GM12892 (cell line): ENCODE results near the gene BEX4.

ENCODE experiments used
- DNase-seq: peaks from one replicate; pipeline ENCODE4 v3.0.0; 2011; ENCODE audit not compliant: insufficient read length
- FAIRE-seq: peaks from 2 replicates; lab custom pipeline; 2011; peaks lifted over from hg19 to GRCh38; lab: Jason Lieb, UNC
- POLR2A ChIP-seq: IDR thresholded peaks from 2 replicates; pipeline ENCODE4 v1.6.1; 2011; ENCODE audit warnings: low read depth, low read length, control low read depth
- POLR2AphosphoS5 ChIP-seq: IDR thresholded peaks from 2 replicates; pipeline ENCODE4 v1.6.1; 2011; ENCODE audit warnings: low read depth, low read length, control low read depth
- TAF1 ChIP-seq: IDR thresholded peaks from 2 replicates; pipeline ENCODE4 v1.6.1; 2011; ENCODE audit warnings: low read depth, mild to moderate bottlenecking, control low read depth, low read length, borderline replicate concordance

Gene BEX4

DNA sequence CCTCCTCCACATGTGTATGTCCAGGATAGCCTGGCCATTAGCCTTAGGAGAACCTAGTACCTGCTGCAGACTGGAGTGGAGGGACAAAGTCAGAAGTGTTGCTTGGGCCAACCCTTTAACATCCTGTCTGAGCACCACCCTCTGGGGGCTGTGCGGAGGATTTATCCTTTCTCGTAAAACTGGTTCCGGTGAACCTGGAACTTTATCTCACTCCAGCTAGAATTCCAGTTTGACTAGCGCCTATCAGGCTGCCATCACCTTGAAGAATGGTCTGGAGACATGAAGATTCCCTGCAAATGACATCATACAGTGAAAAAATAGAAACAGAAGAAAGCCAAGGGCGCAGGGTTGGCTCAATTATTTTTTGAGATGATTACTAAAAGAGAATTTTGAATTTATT is 36.1 kb downstream of the BEX4 start:
- no peak for FAIRE-seq
- no peak for DNase-seq
- TF ChIP-seq POLR2A: no peak
- TF ChIP-seq TAF1: no peak
- no peak for TF ChIP-seq POLR2AphosphoS5

DNA sequence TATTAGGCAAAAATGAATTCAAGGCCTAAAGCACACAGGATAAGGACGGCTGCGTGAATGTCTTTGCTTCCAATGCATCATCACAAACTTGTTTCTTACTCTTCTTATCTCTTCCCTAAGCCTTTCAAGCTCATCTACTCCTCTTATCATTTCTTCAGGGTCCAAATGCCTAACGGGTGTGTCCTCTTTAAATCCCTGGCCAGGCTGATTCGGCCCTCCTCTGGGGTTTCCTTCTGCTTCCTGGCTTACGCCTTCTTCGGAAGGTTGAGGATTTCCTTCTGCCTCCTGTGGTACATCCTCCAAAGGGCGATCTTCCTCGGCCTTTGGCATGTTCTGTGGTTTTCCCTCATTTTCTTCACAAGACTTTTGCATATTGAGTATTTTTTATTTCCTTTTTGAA is 38.7 kb downstream of the BEX4 start:
- DNase-seq: no peak
- FAIRE-seq: no peak
- TF ChIP-seq POLR2AphosphoS5 (no peak), TAF1 (no peak), POLR2A (no peak)

DNA sequence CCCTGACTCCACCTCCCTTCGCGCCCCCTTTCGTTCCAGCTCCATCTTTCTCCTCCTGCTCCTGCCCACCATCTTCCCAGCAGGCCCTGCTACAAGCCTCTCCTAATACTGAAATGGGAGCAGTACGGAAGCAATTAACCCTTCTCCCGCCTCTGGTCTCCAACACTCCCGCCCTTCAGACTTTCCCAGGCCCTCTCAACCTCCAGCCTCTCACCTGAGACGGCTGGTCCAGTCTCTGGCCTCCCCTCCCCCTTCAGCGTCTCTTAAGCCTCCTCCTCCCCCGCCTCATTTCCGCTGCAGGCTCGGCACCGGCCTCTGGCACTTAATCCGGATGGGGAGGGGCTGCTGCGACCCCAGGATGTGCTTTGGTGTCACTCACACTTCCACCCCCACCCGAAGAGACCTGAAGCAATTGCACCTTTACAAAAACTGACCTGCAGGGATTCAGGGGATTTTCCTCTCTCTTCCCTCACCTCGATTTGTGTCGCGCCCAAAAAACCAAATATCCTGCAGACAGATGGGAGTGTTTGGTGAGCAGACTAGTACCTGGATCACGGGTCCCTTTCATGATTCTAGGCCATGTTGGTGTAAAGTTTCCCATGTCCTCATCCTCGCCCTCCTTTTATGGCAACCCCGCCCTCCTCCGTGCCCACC is 39.4 kb downstream of the BEX4 start:
- no peak for TF ChIP-seq POLR2AphosphoS5
- no peak for TF ChIP-seq POLR2A
- no peak for TF ChIP-seq TAF1
- FAIRE-seq (peak; percentile 27), DNase-seq (no peak)

DNA sequence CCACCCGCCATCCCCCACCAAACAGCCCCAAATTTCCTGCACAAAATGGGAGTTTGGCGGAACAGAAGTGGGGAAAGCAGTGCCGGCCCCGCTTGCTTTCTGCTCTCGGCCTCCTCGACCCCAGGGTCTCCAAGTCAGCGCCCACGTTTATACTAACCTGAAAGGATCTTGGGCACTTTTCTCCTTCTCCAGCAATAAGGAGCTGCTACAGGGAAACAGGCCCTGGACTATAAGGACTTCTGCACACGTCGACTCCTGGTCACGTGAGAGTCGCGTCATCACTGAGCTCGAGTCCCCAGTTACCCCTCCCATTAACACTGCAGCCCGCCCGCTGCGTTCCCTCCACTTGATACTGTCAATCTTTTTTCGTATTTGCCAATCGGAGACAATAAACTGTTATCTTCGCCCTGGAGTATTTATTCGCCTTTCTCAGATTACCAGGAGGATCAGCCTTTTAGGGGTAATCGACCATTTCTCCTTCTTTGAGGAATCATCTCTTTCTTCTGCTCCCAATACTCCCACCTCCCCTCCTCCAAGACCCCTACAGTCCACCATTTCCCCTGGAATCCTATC is 40.1 kb downstream of the BEX4 start, which contains the start of gene TCEAL8:
TCEAL8 (minus strand) TSS at position 235 of the 573 bp plus-strand sequence. CDS start 1,176 bp downstream, outside the sequence.
- TF ChIP-seq TAF1 (no peak), POLR2AphosphoS5 (no peak; the same call in 1 of the 2 replicates), POLR2A (no peak)
- FAIRE-seq: no peak
- DNase-seq: no peak

DNA sequence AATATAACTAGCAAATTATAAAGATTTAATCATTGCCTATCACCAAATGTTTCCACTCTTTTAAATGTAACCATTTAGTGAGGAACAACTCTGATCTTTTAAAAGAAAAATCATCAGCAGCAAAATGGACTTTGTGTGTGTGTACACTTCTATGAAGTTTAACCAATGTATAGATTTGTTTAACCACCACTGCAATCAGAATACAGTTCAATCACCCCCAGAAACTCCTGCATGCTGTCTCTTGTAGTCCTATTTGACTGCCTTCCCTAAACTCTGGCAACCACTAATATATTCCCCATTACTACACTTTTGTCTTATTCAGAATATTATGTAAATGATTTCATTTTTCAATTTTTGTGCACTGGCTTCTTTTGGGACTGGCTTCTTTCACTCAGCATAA is 41.7 kb downstream of the BEX4 start:
- TF ChIP-seq POLR2AphosphoS5 (no peak), TAF1 (no peak), POLR2A (no peak)
- no peak for FAIRE-seq
- no peak for DNase-seq

DNA sequence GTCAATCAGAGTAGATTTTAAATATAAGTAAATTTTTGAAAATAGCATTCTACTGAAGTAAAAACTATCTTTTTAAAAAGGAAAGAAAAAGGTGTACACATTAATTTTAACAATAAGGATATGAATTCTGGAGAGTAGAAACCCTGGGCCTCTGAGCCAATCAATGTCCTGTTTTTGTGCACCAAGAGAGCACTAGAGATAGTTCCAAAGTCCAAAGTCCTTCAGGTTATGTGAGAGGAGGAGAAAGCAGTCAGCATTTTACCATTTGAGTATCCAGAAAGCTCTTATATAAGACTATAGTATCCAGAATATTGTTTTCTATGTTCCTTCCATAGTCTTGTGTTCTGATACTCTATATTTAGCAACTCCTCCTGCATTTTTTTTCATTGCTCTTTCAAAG is 43.4 kb downstream of the BEX4 start:
- TF ChIP-seq POLR2AphosphoS5: no peak
- TF ChIP-seq POLR2A: no peak
- TF ChIP-seq TAF1: no peak
- FAIRE-seq: no peak
- no peak for DNase-seq
